Trophoblast cell (in vitro differentiated cells and primary cell): ENCODE measurements around the gene KIFAP3.
"Not testable (repeated sequence)": the region's sequence is repeated elsewhere in the genome, so short reads cannot be mapped to it uniquely, and the experiment has no call there.

ENCODE experiments used
- DNase-seq, 2 donors: peaks; one replicate each; pipeline ENCODE4 v3.0.0-alpha.2; 2016
- H2AFZ ChIP-seq: 2 replicates; pipeline ENCODE4 v1.6.1; 2013; ENCODE audit warnings: low read length, moderate library complexity, mild to moderate bottlenecking; ENCODE audit not compliant: insufficient read depth, poor library complexity
- H2AK5ac ChIP-seq: 2 replicates; pipeline ENCODE4 v1.6.1; 2013; ENCODE audit warnings: mild to moderate bottlenecking, low read length
- H2BK120ac ChIP-seq: 2 replicates; pipeline ENCODE4 v1.6.1; 2013; ENCODE audit warnings: low read length, mild to moderate bottlenecking, moderate library complexity; ENCODE audit not compliant: insufficient read depth, poor library complexity
- H2BK12ac ChIP-seq: 2 replicates; pipeline ENCODE4 v1.6.1; 2013; ENCODE audit warnings: mild to moderate bottlenecking, low read length, moderate library complexity
- H2BK5ac ChIP-seq: 2 replicates; pipeline ENCODE4 v1.6.1; 2013; ENCODE audit warnings: low read length, low read depth, moderate library complexity, mild to moderate bottlenecking; ENCODE audit not compliant: poor library complexity
- H3K14ac ChIP-seq: 2 replicates; pipeline ENCODE4 v1.6.1; 2013; ENCODE audit warnings: mild to moderate bottlenecking, low read length
- H3K18ac ChIP-seq: 2 replicates; pipeline ENCODE4 v1.6.1; 2013; ENCODE audit warnings: mild to moderate bottlenecking, low read length
- H3K23ac ChIP-seq: 2 replicates; pipeline ENCODE4 v1.6.1; 2013; ENCODE audit warnings: low read length
- H3K27ac ChIP-seq: 2 replicates; pipeline ENCODE4 v1.5.1; 2013; ENCODE audit warnings: low read depth, mild to moderate bottlenecking, inconsistent platforms, low read length, moderate library complexity
- H3K27me3 ChIP-seq: 2 replicates; pipeline ENCODE4 v1.6.1; 2013; ENCODE audit warnings: inconsistent platforms, mild to moderate bottlenecking, low read length, moderate library complexity; ENCODE audit not compliant: insufficient read depth
- H3K36me3 ChIP-seq, 2 experiments: 1 replicate in 1 of 2; 2 replicates in 1 of 2; pipeline ENCODE4 v1.6.1; 2013; ENCODE audit warnings: low read length in 2 of 2, mild to moderate bottlenecking in 2 of 2, moderate library complexity in 1 of 2; ENCODE audit not compliant: insufficient read depth in 2 of 2, control insufficient read depth in 1 of 2
- H3K4ac ChIP-seq: 2 replicates; pipeline ENCODE4 v1.6.1; 2013; ENCODE audit warnings: low read depth, mild to moderate bottlenecking, low read length, moderate library complexity
- H3K4me1 ChIP-seq, 2 experiments: 1 replicate in 1 of 2; 2 replicates in 1 of 2; pipeline ENCODE4 v1.6.1; 2013; ENCODE audit warnings: low read length in 2 of 2, mild to moderate bottlenecking in 2 of 2, moderate library complexity in 1 of 2; ENCODE audit not compliant: insufficient read depth in 2 of 2, control insufficient read depth in 1 of 2
- H3K4me2 ChIP-seq: 2 replicates; pipeline ENCODE4 v1.6.1; 2013; ENCODE audit warnings: inconsistent platforms, mild to moderate bottlenecking, low read length, moderate library complexity
- H3K4me3 ChIP-seq: 2 replicates; pipeline ENCODE4 v1.5.1; 2013; ENCODE audit warnings: mild to moderate bottlenecking, low read depth, low read length, inconsistent platforms
- H3K79me1 ChIP-seq: one replicate; pipeline ENCODE4 v1.6.1; 2013; ENCODE audit warnings: low read length
- H3K79me2 ChIP-seq: 2 replicates; pipeline ENCODE4 v1.6.1; 2013; ENCODE audit warnings: low read length, mild to moderate bottlenecking; ENCODE audit not compliant: control insufficient read depth, insufficient read depth, poor library complexity
- H3K9ac ChIP-seq: 2 replicates; pipeline ENCODE4 v1.6.1; 2013; ENCODE audit warnings: mild to moderate bottlenecking, low read length
- H3K9me3 ChIP-seq: 2 replicates; pipeline ENCODE4 v1.6.1; 2013; ENCODE audit warnings: low read depth, mild to moderate bottlenecking, control low read depth, inconsistent platforms, low read length; ENCODE audit not compliant: insufficient read depth
- H4K12ac ChIP-seq: 2 replicates; pipeline ENCODE4 v1.6.1; 2013; ENCODE audit warnings: low read depth, mild to moderate bottlenecking, low read length, moderate library complexity
- H4K8ac ChIP-seq: 2 replicates; pipeline ENCODE4 v1.6.1; 2013; ENCODE audit warnings: low read depth, mild to moderate bottlenecking, low read length, moderate library complexity
- H4K91ac ChIP-seq: one replicate; pipeline ENCODE4 v1.6.1; 2013; ENCODE audit warnings: low read depth, mild to moderate bottlenecking, low read length, moderate library complexity
- WGBS: extraction: QIAGEN DNeasy Blood & Tissue Kit; methylation state at CpG from one replicate; pipeline ENCODE4 v1.1.7; 2013; ENCODE audit warnings: missing lambda C conversion rate; ENCODE audit not compliant: insufficient read length, insufficient coverage; ENCODE audit errors: extremely low coverage; 5-methylcytosine and 5-hydroxymethylcytosine counted together

The KIFAP3 gene

DNA sequence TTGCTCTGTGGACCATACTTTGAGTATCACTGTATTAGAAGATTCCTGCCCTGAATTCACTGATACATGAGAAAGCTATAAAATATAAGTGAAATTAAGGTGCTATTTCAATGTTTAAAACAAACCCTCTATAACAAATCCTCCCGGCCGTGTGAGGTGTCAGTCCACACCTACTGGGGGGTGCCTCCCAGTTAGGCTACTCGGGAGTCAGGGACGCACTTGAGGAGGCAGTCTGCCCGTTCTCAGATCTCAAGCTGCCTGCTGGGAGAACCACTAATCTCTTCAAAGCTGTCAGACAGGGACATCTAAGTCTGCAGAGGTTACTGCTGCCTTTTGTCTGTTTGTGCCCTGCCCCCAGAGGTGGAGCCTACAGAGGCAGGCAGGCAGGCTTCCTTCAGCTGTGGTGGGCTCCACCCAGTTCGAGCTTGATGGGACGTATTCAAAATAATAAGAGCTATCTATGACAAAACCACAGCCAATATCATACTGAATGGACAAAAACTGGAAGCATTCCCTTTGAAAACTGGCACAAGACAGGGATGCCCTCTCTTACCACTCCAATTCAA, 71.1 kb downstream of the KIFAP3 start:
- H2AK5ac ChIP-seq, H3K79me1 ChIP-seq, H3K14ac ChIP-seq, H2BK12ac ChIP-seq, H3K4me2 ChIP-seq, H3K18ac ChIP-seq, DNase-seq, H2AFZ ChIP-seq, H3K9ac ChIP-seq, H4K12ac ChIP-seq, H3K23ac ChIP-seq, H3K79me2 ChIP-seq, H3K4ac ChIP-seq, H3K4me1 ChIP-seq, H3K9me3 ChIP-seq, H3K36me3 ChIP-seq, H3K27me3 ChIP-seq, H4K8ac ChIP-seq, H4K91ac ChIP-seq, H3K27ac ChIP-seq, H2BK5ac ChIP-seq, H3K4me3 ChIP-seq, H2BK120ac ChIP-seq: not testable (repeated sequence)
- WGBS, result no CpG with 5 or more reads among the region's 7 CpGs

DNA sequence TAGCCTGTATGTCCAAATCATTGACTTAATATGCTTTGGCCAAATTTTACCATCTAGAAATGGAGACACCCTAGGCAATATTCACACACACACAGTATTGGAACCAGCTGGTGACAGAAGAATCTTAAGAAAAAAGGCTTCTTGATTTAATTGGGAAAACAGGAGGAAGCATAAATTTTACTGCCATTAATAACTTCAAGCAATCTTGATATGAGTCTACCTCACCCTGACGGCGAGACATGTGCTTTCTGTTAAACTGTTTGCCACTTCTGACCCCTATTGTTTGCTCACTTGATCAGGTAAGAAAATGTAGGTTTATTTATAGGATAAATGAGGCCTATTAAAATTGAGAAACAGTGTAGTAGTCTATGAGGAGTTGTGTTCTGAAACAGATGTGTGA, 73.2 kb downstream of the KIFAP3 start:
- no peak overlapping the region for H3K4ac ChIP-seq
- H3K4me2 ChIP-seq, result no peak overlapping the region
- peaks cover 0 to 1% of the 10 kb centered on the region in 2 experiments for H3K36me3 ChIP-seq
- no peaks in the 10 kb centered on the region for H3K4me1 ChIP-seq
- H3K9me3 ChIP-seq, result no peaks in the 10 kb centered on the region
- H3K79me1 ChIP-seq, result no peaks in the 10 kb centered on the region
- H3K27me3 ChIP-seq, result no peaks in the 10 kb centered on the region
- no peak overlapping the region for H4K91ac ChIP-seq
- H3K9ac ChIP-seq, result no peak overlapping the region
- WGBS, result no CpG with 5 or more reads among the region's 2 CpGs
- no peak overlapping the region for H3K4me3 ChIP-seq
- H2BK5ac ChIP-seq, result no peak overlapping the region
- no peak overlapping the region for H2BK12ac ChIP-seq
- H3K23ac ChIP-seq, result no peak overlapping the region
- DNase-seq, result no peak
- H2AFZ ChIP-seq, result no peak overlapping the region
- H2AK5ac ChIP-seq, result no peak overlapping the region
- H2BK120ac ChIP-seq, result no peak overlapping the region
- H3K18ac ChIP-seq, result no peak overlapping the region
- H3K79me2 ChIP-seq, result no peaks in the 10 kb centered on the region
- no peak overlapping the region for H3K14ac ChIP-seq
- no peak overlapping the region for H4K8ac ChIP-seq
- H3K27ac ChIP-seq, result no peak overlapping the region
- H4K12ac ChIP-seq, result no peak overlapping the region

DNA sequence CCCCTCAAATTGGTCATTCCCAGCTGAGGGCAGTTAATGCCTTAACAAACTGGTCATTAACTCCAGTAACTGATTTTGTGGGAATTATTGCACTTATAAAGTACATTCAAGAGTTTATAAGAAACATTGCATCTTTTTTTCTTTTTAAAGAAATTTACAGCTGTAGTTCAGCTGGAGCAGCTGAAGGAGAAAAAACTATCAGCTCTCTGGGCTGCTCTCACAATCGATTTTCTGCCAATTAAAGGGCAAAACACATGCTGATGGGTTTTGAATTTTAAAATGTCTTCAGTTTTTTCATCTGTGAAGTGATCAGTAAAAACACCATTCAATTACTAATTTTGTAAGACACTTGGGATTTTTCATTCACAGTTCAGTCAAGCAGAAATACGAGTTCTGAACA, 74.7 kb downstream of the KIFAP3 start:
- Histone ChIP-seq H3K27ac (no peak overlapping the region), H2BK120ac (no peak overlapping the region), H3K4me2 (no peak overlapping the region), H4K8ac (no peak overlapping the region), H3K4me3 (no peak overlapping the region), H3K27me3 (no peaks in the 10 kb centered on the region), H4K91ac (no peak overlapping the region), H3K79me1 (no peaks in the 10 kb centered on the region), H2AK5ac (no peak overlapping the region), H3K79me2 (no peaks in the 10 kb centered on the region), H2AFZ (no peak overlapping the region), H4K12ac (no peak overlapping the region), H3K4ac (no peak overlapping the region), H3K18ac (no peak overlapping the region), H3K9ac (no peak overlapping the region), H3K14ac (no peak overlapping the region), H2BK12ac (no peak overlapping the region), H3K36me3 (peaks cover 0 to 1% of the 10 kb centered on the region in 2 experiments), H2BK5ac (no peak overlapping the region), H3K23ac (no peak overlapping the region), H3K9me3 (no peaks in the 10 kb centered on the region), H3K4me1 (no peaks in the 10 kb centered on the region)
- DNase-seq, result no peak
- no CpG with 5 or more reads among the region's 2 CpGs for WGBS

DNA sequence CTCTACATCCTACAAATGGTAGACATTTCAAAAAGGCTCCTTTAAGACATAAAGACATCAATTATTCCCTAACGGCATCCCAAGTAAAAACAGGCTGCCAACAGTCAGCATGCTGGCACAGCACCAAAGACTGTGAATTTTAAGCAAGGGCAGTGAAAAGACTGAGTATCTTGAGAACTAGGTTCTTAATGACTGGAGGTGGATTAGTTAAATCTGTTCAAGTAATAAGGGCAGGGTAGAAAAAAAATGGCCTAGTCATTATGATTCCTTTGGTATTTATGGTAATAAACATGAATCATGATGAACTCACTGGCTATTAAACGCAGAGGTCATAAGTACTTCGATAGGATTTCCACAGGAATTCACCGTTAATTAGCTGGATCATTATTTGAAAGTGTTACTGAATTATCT, 75.2 kb downstream of the KIFAP3 start:
- DNase-seq, result no peak
- H3K79me2 ChIP-seq, result no peaks in the 10 kb centered on the region
- no peak overlapping the region for H3K27ac ChIP-seq
- no peak overlapping the region for H4K8ac ChIP-seq
- H2BK5ac ChIP-seq, result no peak overlapping the region
- no peaks in the 10 kb centered on the region for H3K9me3 ChIP-seq
- H3K27me3 ChIP-seq, result no peaks in the 10 kb centered on the region
- H2AK5ac ChIP-seq, result no peak overlapping the region
- H3K4me2 ChIP-seq, result no peak overlapping the region
- WGBS, result no CpG with 5 or more reads among the region's 4 CpGs
- H2BK120ac ChIP-seq, result no peak overlapping the region
- no peaks in the 10 kb centered on the region for H3K4me1 ChIP-seq
- H3K4ac ChIP-seq, result no peak overlapping the region
- no peak overlapping the region for H3K4me3 ChIP-seq
- no peak overlapping the region for H2BK12ac ChIP-seq
- H3K18ac ChIP-seq, result no peak overlapping the region
- no peaks in the 10 kb centered on the region for H3K79me1 ChIP-seq
- no peak overlapping the region for H3K23ac ChIP-seq
- H2AFZ ChIP-seq, result no peak overlapping the region
- H3K14ac ChIP-seq, result no peak overlapping the region
- peaks cover 0 to 1% of the 10 kb centered on the region in 2 experiments for H3K36me3 ChIP-seq
- H4K91ac ChIP-seq, result no peak overlapping the region
- no peak overlapping the region for H4K12ac ChIP-seq
- H3K9ac ChIP-seq, result no peak overlapping the region
